ENCODE data around the gene DDX47.
"Not testable (repeated sequence)": the region's sequence is repeated elsewhere in the genome, so short reads cannot be mapped to it uniquely, and the experiment has no call there.

Gene DDX47

GRCh38 chr12:12875301-12875700 is 62.2 kb downstream of the DDX47 start:
- DNase-seq, result not testable (repeated sequence)

GRCh38 chr12:12877153-12877768 is 64.1 kb downstream of the DDX47 start:
- no peak for DNase-seq

GRCh38 chr12:12877781-12878455 is 64.8 kb downstream of the DDX47 start:
- no peak for DNase-seq

Data from stimulated activated CD4-positive, alpha-beta T cell treated with anti-CD3 and anti-CD28 coated beads, Interleukin-2, amount 100 ng/mL, for 24 hours (primary cell).